Epithelial cell of esophagus (primary cell): ENCODE results near the gene AGTPBP1.

ENCODE experiments used
- DNase-seq: peaks from one replicate; pipeline ENCODE4 v3.0.0; 2010; ENCODE audit warnings: low read depth
- H3K4me3 ChIP-seq: 2 replicates; pipeline ENCODE4 v1.5.1; 2011; ENCODE audit warnings: mild to moderate bottlenecking, low read length, control low read depth
- TF ChIP-seq, protein P1 (sequence below): IDR thresholded peaks from 2 replicates; pipeline ENCODE4 v1.5.1; 2011; ENCODE audit warnings: low read depth, mild to moderate bottlenecking, low read length, control low read depth, inconsistent platforms; ENCODE audit not compliant: insufficient read depth; ENCODE audit errors: missing control alignments

Gene AGTPBP1

GRCh38 chr9:85702191-85702590 lies 39.6 kb downstream of the AGTPBP1 start:
- no peak for DNase-seq
- TF ChIP-seq, protein P1, sequence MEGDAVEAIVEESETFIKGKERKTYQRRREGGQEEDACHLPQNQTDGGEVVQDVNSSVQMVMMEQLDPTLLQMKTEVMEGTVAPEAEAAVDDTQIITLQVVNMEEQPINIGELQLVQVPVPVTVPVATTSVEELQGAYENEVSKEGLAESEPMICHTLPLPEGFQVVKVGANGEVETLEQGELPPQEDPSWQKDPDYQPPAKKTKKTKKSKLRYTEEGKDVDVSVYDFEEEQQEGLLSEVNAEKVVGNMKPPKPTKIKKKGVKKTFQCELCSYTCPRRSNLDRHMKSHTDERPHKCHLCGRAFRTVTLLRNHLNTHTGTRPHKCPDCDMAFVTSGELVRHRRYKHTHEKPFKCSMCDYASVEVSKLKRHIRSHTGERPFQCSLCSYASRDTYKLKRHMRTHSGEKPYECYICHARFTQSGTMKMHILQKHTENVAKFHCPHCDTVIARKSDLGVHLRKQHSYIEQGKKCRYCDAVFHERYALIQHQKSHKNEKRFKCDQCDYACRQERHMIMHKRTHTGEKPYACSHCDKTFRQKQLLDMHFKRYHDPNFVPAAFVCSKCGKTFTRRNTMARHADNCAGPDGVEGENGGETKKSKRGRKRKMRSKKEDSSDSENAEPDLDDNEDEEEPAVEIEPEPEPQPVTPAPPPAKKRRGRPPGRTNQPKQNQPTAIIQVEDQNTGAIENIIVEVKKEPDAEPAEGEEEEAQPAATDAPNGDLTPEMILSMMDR = no peak
- H3K4me3 ChIP-seq = no peak overlapping the region

GRCh38 chr9:85700330-85700729 lies 41.4 kb downstream of the AGTPBP1 start:
- TF ChIP-seq, protein P1 = no peak
- DNase-seq = no peak
- no peak overlapping the region for H3K4me3 ChIP-seq

DNA sequence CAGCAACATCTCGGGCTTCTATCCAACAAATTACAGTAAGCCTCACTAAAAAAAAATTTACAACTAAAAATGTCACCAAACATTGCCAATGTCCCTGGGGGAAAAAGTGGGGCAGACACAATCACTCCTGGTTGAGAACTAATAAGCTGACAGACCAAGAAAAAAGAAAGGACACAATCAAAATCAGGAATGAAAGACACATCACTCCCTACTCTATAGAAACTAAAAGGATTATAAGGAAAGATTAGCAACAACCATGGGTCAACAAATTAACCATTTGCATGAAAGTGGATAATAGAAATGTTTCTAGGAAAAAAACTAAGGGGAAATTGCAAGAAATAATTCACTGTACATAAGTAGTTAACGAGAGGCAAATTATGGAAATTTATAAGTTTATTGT lies 53.4 kb downstream of the AGTPBP1 start:
- TF ChIP-seq, protein P1 = no peak
- DNase-seq = no peak
- no peak overlapping the region for H3K4me3 ChIP-seq

DNA sequence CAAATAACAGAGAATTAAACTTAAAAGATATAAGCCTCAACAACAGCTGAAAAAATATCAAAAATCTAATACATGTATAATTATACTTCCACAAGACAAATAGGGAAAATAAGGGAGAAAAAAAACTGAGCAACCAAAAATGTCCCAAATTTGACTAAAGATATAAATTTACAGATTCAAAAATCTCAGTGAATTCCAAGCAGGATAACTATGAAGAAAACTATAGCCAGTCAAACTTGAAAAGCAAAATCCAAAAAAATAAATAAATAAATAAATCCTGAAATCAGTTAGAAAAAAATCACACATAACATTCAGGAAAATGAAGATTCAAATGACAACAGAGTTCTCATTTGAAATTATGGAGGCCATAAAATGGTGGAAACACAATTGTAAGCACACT lies 56.7 kb downstream of the AGTPBP1 start:
- H3K4me3 ChIP-seq = no peak overlapping the region
- TF ChIP-seq, protein P1 = no peak
- no peak for DNase-seq

DNA sequence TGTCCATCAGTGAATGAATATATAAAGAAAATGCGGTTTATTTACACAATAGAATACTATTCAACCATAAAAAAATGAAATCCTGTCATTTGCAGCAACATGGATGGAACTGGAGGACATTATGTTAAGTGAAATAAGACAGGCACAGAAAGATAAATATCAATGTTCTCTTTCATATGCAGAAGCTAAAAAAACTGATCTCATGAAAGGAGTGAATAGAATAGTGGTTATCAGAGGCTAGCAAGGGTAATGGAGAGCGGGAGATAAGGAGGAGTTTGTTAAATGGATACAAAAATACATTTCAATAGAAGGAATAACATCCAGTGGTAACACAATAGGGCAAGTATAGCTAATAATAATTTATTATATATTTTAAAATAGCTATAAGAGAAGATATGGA lies 65.0 kb downstream of the AGTPBP1 start:
- no peak for DNase-seq
- no peak overlapping the region for H3K4me3 ChIP-seq
- TF ChIP-seq, protein P1 = no peak

- H3K4me3 ChIP-seq = no peak overlapping the region
- TF ChIP-seq, protein P1 = no peak
- no peak for DNase-seq
Measured at GRCh38 chr9:85667374-85667773, 74.4 kb downstream of the AGTPBP1 start.

DNA sequence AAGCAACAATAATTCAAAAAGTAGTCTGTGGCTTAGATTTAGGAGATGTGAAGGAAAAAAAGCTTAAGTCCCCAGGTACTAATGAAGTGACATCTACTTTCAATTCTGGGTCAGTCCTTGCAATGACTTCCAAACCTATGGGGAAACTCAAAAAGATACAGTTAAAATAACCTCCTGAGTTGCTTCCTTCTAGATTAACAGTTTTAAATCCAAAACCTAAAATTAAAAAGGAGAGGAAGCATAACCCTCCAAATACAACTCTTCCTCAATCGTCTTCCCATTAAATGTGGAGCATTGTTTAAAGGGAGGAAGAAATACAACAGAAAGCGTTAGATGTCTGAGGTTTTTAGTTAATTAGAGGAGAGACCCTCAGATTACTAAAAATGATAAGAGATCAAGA lies 75.7 kb downstream of the AGTPBP1 start:
- TF ChIP-seq, protein P1 = no peak
- no peak for DNase-seq
- H3K4me3 ChIP-seq = no peak overlapping the region
